ENCODE measurements around the gene PER1. TPM values are rescaled to one million over a fixed set of nuclear protein-coding genes. Genes with fewer than 3 reads are reported as not detected.

Gene PER1
- total RNA-seq, 2 experiments from 2014 or later, result 35.0 to 38.1 TPM

DNA sequence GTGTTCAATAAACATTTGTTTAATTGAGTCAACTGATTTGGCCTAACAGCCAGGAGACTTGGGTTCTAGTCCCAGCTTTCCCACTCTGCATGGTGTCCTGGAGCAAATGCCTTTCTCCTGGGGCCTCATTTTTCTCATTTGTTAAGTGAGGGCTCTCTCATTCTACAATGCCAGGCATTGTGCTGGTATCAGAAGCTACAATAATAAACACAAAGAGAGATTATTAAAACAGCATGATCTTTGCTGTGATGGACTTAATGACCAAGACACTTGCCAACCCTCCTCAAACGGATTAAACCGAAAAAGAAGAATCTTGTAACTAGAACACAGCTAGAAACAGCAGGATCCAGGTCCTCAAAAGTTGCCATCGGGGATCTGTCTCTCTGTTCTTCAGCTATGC, 15.3 kb upstream of the PER1 start:
- ATAC-seq (no peak), DNase-seq (no peak)
- POLR2A ChIA-PET, result interaction anchor here (1.0 to 1.3 kb wide), 2 partner anchors 12 to 18 kb away, joined by 3 to 4 read pairs; no protein-coding TSS in a partner anchor
- H3K9me3 Mint-ChIP-seq (ENCODE audit: insufficient read depth), result no peaks in the 10 kb centered on the region
- no peak overlapping the region for H3K4me3 Mint-ChIP-seq
- CTCF ChIA-PET, result interaction anchor here (2.2 kb wide), 1 partner anchor 9 kb away, joined by 10 read pairs; no protein-coding TSS in a partner anchor
- H3K27ac Mint-ChIP-seq, result no peak overlapping the region
- H3K27me3 Mint-ChIP-seq (ENCODE audit: low read depth), result no peaks in the 10 kb centered on the region
- H3K4me1 Mint-ChIP-seq (ENCODE audit: low read depth), result peaks cover 32% of the 10 kb centered on the region
- peaks cover 4% of the 10 kb centered on the region for H3K36me3 Mint-ChIP-seq (ENCODE audit: low read depth)

- Mint-ChIP-seq H3K9me3 (ENCODE audit: insufficient read depth) (no peaks in the 10 kb centered on the region), H3K4me1 (ENCODE audit: low read depth) (peaks cover 31% of the 10 kb centered on the region), H3K27me3 (ENCODE audit: low read depth) (no peaks in the 10 kb centered on the region), H3K36me3 (ENCODE audit: low read depth) (peaks cover 7% of the 10 kb centered on the region), H3K27ac (no peak overlapping the region), H3K4me3 (no peak overlapping the region)
- ATAC-seq (no peak), DNase-seq (no peak)
- ChIA-PET CTCF (interaction anchor here (2.2 kb wide), 1 partner anchor 8 kb away, joined by 10 read pairs; no protein-coding TSS in a partner anchor), POLR2A (interaction anchor here (0.6 to 1.3 kb wide), 3 partner anchors 11 to 21 kb away, joined by 3 to 4 read pairs (median 4); no protein-coding TSS in a partner anchor)
These were observed 14.5 kb upstream of the PER1 start for GRCh38 chr17:8166731-8167130.

DNA sequence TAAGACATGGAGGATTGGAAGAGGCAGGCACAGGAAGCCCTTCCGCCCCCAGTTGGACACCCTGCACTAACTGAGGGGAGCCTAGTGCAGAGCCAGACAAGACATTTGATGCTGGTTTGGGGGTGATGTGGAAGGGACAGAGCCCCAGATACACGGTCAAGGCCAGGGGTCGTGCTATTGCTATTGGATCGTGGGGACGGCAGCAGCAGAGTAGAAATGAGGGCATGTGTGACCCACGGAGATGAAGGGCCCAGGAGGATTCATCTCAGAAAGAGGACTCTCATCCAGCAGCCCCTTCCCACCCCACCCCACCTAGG, 12.6 kb upstream of the PER1 start:
- H3K9me3 Mint-ChIP-seq (ENCODE audit: insufficient read depth), result no peaks in the 10 kb centered on the region
- H3K4me3 Mint-ChIP-seq, result peak overlapping the region; percentile 69
- DNase-seq (peak; percentile 60), ATAC-seq (no peak)
- H3K27ac Mint-ChIP-seq, result peak overlapping the region; percentile 94
- CTCF ChIA-PET, result interaction anchor here (1.2 to 2.7 kb wide), 3 partner anchors 8 to 46 kb away, joined by 5 to 17 read pairs (median 7); partner anchors contain the start of gene ALOXE3
- peaks cover 48% of the 10 kb centered on the region for H3K4me1 Mint-ChIP-seq (ENCODE audit: low read depth)
- H3K36me3 Mint-ChIP-seq (ENCODE audit: low read depth), result peaks cover 26% of the 10 kb centered on the region
- no peaks in the 10 kb centered on the region for H3K27me3 Mint-ChIP-seq (ENCODE audit: low read depth)
- POLR2A ChIA-PET, result interaction anchor here (0.7 to 8.3 kb wide), 12 partner anchors 8 to 83 kb away, joined by 3 to 343 read pairs (median 6); partner anchors contain the start of genes CTC1 and PER1

DNA sequence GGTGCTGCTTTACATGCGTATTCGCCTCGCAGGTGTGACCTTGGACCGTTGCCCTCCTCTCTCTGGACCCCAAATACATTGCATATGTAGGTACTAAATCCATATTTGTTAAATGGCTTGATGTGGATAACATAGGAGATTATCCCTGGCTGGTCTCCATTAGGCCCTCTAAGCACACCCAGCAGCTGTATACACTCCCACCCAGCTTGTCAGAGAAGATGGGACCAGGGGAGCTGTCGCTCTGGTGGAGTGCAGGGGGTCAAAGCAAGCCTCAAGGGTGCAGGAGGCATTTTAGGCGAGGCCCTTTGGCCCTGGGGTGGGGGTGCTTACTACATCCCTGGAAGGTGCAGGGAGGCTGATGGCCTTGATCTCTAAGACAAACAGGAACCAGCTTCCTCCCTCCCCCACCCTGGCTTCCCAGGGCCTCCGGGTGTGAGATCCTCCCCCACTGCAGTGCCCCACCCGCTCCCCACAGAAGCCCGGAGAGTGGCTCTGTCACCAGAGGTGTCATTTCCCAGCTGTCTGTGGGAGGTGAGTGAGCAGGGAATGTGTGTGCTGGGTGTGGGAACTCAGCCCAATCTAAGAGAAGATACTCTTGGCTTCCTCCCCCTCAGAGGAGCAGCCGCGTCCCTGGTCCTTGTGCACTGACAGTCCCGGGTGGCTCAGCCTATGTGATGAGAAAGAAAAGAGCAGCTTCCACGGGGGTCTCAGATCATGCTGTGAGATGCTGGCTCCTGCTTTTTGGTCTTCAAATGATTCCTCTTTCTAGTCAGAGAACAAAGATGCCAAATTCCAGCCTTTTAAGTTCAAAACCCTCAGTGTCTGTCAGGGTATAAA, 12.0 kb upstream of the PER1 start:
- ChIA-PET POLR2A (interaction anchor here (0.7 to 8.3 kb wide), 15 partner anchors 8 to 83 kb away, joined by 3 to 343 read pairs (median 5); partner anchors contain the start of genes CTC1 and PER1), CTCF (interaction anchor here (0.8 to 2.7 kb wide), 7 partner anchors 9 to 45 kb away, joined by 3 to 17 read pairs (median 4); partner anchors contain the start of gene ALOXE3)
- ATAC-seq (peak; percentile 56), DNase-seq (peak; percentile 87)
- Mint-ChIP-seq H3K27me3 (ENCODE audit: low read depth) (no peaks in the 10 kb centered on the region), H3K4me3 (peak overlapping the region; percentile 69), H3K9me3 (ENCODE audit: insufficient read depth) (no peaks in the 10 kb centered on the region), H3K4me1 (ENCODE audit: low read depth) (peaks cover 54% of the 10 kb centered on the region), H3K27ac (peak overlapping the region; percentile 94), H3K36me3 (ENCODE audit: low read depth) (peaks cover 30% of the 10 kb centered on the region)

GRCh38 chr17:8162997-8163977, 11.1 kb upstream of the PER1 start:
- no peak for DNase-seq
- POLR2A ChIA-PET, result interaction anchor here (0.6 to 8.3 kb wide), 16 partner anchors 8 to 292 kb away, joined by 3 to 343 read pairs (median 5); partner anchors contain the start of genes CTC1, PER1 and TMEM107
- CTCF ChIA-PET, result interaction anchor here (0.8 to 14.0 kb wide), 8 partner anchors 8 to 44 kb away, joined by 3 to 165 read pairs (median 4); partner anchors contain the start of gene ALOXE3

DNA sequence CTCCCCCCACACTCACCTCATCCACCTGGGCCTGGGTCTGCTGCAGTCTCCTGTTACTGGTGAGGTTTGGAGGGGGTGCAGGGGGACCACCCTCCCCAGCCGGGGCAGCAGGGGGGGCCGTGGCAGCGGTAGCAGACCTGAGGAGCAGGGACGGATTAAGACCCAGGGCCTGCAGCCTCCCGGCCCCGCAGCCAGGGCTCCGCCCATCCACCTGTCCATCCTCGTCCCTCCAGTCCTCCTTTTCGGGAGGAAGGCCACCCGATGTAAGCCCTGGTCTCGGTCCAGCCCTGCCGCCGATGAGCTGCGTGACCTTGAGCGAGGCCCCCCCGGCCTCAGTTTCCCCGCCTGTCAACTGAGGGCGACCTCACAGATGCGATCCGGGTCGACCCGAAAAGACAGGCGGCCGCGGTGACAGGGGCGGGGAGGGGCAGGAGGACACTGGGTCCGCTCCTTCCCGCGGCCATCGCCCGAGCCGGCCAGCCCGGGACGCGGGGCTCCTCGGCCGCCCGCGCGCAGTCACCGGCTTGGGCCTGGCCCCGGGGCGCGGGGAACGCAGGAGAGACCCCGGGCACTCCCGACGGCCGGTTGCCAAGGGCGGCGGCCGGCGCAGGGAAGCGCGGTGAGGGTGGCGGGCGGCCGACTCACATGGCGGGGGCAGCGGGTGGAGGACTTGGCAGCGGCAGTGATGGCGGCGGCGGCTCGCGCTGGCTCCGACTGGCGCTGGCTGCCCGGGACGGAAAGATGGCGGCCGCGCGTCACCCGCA, 10.2 kb upstream of the PER1 start, which contains the start of gene VAMP2:
Gene VAMP2, minus strand, starts transcription at position 716 of the 764 bp plus-strand sequence. Its CDS starts 69 bp downstream, at position 647.
- Mint-ChIP-seq H3K9me3 (ENCODE audit: insufficient read depth) (no peaks in the 10 kb centered on the region), H3K27me3 (ENCODE audit: low read depth) (no peaks in the 10 kb centered on the region), H3K4me1 (ENCODE audit: low read depth) (peaks cover 63% of the 10 kb centered on the region), H3K4me3 (peak within 1 kb of the TSS; percentile 79), H3K36me3 (ENCODE audit: low read depth) (peaks cover 38% of the 10 kb centered on the region), H3K27ac (peak within 1 kb of the TSS; percentile 94)
- POLR2A ChIA-PET, result interaction anchor here (0.6 to 8.3 kb wide), 8 partner anchors 9 to 291 kb away, joined by 3 to 343 read pairs (median 6); partner anchors contain the start of genes HES7, PER1 and TMEM107
- ATAC-seq, result peak; percentile 58
- peak; percentile 87 for DNase-seq
- CTCF ChIA-PET, result interaction anchor here (1.4 to 14.0 kb wide), 3 partner anchors 24 to 44 kb away, joined by 3 to 165 read pairs (median 17); partner anchors contain the start of gene ALOXE3

More at GRCh38 chr17:8162997-8163977, 11.1 kb upstream of the PER1 start:
- H3K27me3 Mint-ChIP-seq (ENCODE audit: low read depth), result no peaks in the 10 kb centered on the region
- ATAC-seq, result peak; percentile 18
- H3K4me3 Mint-ChIP-seq, result peak overlapping the region; percentile 79
- H3K36me3 Mint-ChIP-seq (ENCODE audit: low read depth), result peaks cover 36% of the 10 kb centered on the region
- peaks cover 61% of the 10 kb centered on the region for H3K4me1 Mint-ChIP-seq (ENCODE audit: low read depth)
- peak overlapping the region; percentile 94 for H3K27ac Mint-ChIP-seq
- H3K9me3 Mint-ChIP-seq (ENCODE audit: insufficient read depth), result no peaks in the 10 kb centered on the region

- ChIA-PET CTCF (interaction anchor here (0.7 to 14.0 kb wide), 6 partner anchors 23 to 216 kb away, joined by 3 to 165 read pairs (median 6); partner anchors contain the start of gene ALOXE3), POLR2A (interaction anchor here (0.6 to 8.3 kb wide), 8 partner anchors 12 to 59 kb away, joined by 3 to 343 read pairs (median 4); partner anchors contain the start of genes HES7 and TMEM107)
- Mint-ChIP-seq H3K9me3 (ENCODE audit: insufficient read depth) (no peaks in the 10 kb centered on the region), H3K27ac (peak overlapping the region; percentile 93), H3K36me3 (ENCODE audit: low read depth) (peaks cover 35% of the 10 kb centered on the region), H3K4me3 (peak overlapping the region; percentile 79), H3K27me3 (ENCODE audit: low read depth) (no peaks in the 10 kb centered on the region), H3K4me1 (ENCODE audit: low read depth) (peaks cover 59% of the 10 kb centered on the region)
- no peak for DNase-seq
- no peak for ATAC-seq
These were observed 9.4 kb upstream of the PER1 start for GRCh38 chr17:8161289-8162232.

DNA sequence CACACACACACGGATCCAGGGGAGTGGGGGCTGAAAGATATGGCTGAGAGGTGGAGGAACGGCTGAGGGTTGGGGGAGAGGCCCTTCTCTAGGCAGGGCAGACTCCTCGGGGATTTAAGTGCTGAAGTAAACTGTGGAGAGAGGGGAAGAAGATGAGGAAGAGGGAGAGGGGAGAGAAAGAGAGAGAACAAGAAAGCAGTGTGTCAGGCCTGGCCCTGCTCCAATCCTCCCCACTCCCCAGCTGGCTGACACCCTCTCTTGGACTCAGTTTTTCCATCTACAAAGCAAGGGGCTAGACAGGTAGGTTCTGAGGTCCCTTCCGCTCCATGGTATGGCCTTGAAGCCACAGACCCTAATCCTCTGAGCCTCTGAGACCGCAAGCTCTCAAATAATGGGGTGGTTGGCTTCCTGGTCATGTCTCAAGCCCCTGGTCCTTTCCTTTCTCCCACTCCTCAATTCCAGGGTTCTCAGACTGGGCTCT, 8.6 kb upstream of the PER1 start:
- ATAC-seq (no peak), DNase-seq (no peak)
- ChIA-PET CTCF (interaction anchor here (0.7 to 14.0 kb wide), 6 partner anchors 23 to 217 kb away, joined by 3 to 165 read pairs (median 6); partner anchors contain the start of gene ALOXE3), POLR2A (interaction anchor here (0.6 to 8.3 kb wide), 6 partner anchors 13 to 60 kb away, joined by 4 to 343 read pairs (median 4); partner anchors contain the start of genes HES7 and TMEM107)
- peak overlapping the region; percentile 93 for H3K27ac Mint-ChIP-seq
- peaks cover 59% of the 10 kb centered on the region for H3K4me1 Mint-ChIP-seq (ENCODE audit: low read depth)
- H3K27me3 Mint-ChIP-seq (ENCODE audit: low read depth), result no peaks in the 10 kb centered on the region
- peak overlapping the region; percentile 79 for H3K4me3 Mint-ChIP-seq
- H3K9me3 Mint-ChIP-seq (ENCODE audit: insufficient read depth), result no peaks in the 10 kb centered on the region
- peaks cover 34% of the 10 kb centered on the region for H3K36me3 Mint-ChIP-seq (ENCODE audit: low read depth)

DNA sequence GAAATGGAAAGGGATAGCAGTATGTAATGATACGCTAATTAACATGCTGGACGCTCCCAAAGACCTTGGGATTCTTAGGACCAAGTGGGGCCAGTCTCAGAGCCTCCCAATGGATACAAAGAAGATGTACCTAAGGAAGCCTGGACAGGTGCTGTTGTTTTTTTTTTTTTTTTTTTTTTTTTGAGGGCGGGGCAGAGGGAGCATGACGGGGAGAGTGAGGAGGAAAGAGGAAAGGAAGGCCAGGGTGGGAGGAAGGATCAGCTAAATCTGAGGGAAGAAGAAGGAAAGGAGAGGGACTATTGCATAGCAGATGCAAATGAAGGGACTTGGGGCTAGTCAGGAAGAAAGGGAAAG, 8.0 kb upstream of the PER1 start:
- DNase-seq (no peak), ATAC-seq (no peak)
- H3K9me3 Mint-ChIP-seq (ENCODE audit: insufficient read depth), result no peaks in the 10 kb centered on the region
- ChIA-PET POLR2A (interaction anchor here (8.3 kb wide), 1 partner anchor 14 kb away, joined by 343 read pairs; no protein-coding TSS in a partner anchor), CTCF (interaction anchor here (1.1 to 14.0 kb wide), 5 partner anchors 22 to 217 kb away, joined by 3 to 165 read pairs (median 7); partner anchors contain the start of gene ALOXE3)
- H3K27ac Mint-ChIP-seq, result peak overlapping the region; percentile 93
- peaks cover 34% of the 10 kb centered on the region for H3K36me3 Mint-ChIP-seq (ENCODE audit: low read depth)
- peaks cover 58% of the 10 kb centered on the region for H3K4me1 Mint-ChIP-seq (ENCODE audit: low read depth)
- no peak overlapping the region for H3K4me3 Mint-ChIP-seq
- H3K27me3 Mint-ChIP-seq (ENCODE audit: low read depth), result no peaks in the 10 kb centered on the region

Data from activated CD8-positive, alpha-beta T cell treated with anti-CD3 and anti-CD28 coated beads, Interleukin-2, amount 10 ng/mL, durations not matched to agents 7 days and 5 days (primary cell).